A673 (cell line): ENCODE results near the gene UBL4B. TPM values are rescaled to one million over a fixed set of nuclear protein-coding genes. Genes with fewer than 3 reads are reported as not detected.

ENCODE experiments used
- BruUV-seq: library from RNA; stranded (reverse); fragments of 400-500 nt; replicated peaks from 2 replicates; lab custom pipeline; 2021; lab: Mats Ljungman, UMichigan
- CTCF ChIA-PET: fragments of 300-600 bp; sonication (Branson Sonifier 250); formaldehyde crosslinking; loops from one replicate; lab custom pipeline; 2022; ENCODE audit warnings: antibody characterized with exemption; lab: Charles Lee
- POLR2A ChIA-PET: fragments of 300-600 bp; sonication (Branson Sonifier 250); formaldehyde crosslinking; loops from one replicate; lab custom pipeline; 2022; ENCODE audit warnings: antibody characterized with exemption; ENCODE audit not compliant: low non-redundant PET; lab: Charles Lee
- DNase-seq: peaks from one replicate; pipeline ENCODE4 v3.0.0-alpha.2; 2015; ENCODE audit warnings: low spot score
- H3K27ac ChIP-seq: fragments of 200-600 bp; sonication (generic); 2 replicates; pipeline ENCODE4 v1.5.1; 2016; ENCODE audit warnings: mixed run types, low read depth, mild to moderate bottlenecking, mixed read lengths, antibody characterized with exemption, low read length; ENCODE audit not compliant: poor library complexity, severe bottlenecking
- H3K27me3 ChIP-seq: fragments of 200-600 bp; sonication (generic); replicated peaks from 2 replicates; pipeline ENCODE4 v1.6.1; 2017; ENCODE audit warnings: mixed run types, low read depth, mild to moderate bottlenecking, mixed read lengths, antibody characterized with exemption, low read length; ENCODE audit not compliant: insufficient read depth, poor library complexity
- H3K36me3 ChIP-seq: fragments of 200-600 bp; sonication (generic); 2 replicates; pipeline ENCODE4 v1.6.1; 2016; ENCODE audit warnings: mixed run types, mild to moderate bottlenecking, mixed read lengths, antibody characterized with exemption, low read length; ENCODE audit not compliant: insufficient read depth, poor library complexity, severe bottlenecking
- H3K4me1 ChIP-seq: fragments of 200-600 bp; sonication (generic); 2 replicates; pipeline ENCODE4 v1.6.1; 2017; ENCODE audit warnings: mixed run types, mild to moderate bottlenecking, mixed read lengths, antibody characterized with exemption, low read length; ENCODE audit not compliant: insufficient read depth, poor library complexity, severe bottlenecking
- H3K4me3 ChIP-seq: fragments of 200-600 bp; sonication (generic); 2 replicates; pipeline ENCODE4 v1.5.1; 2016; ENCODE audit warnings: low read depth, mixed run types, mild to moderate bottlenecking, mixed read lengths, low read length; ENCODE audit not compliant: poor library complexity, severe bottlenecking
- H3K9me3 ChIP-seq: fragments of 200-600 bp; sonication (generic); 2 replicates; pipeline ENCODE4 v1.6.1; 2016; ENCODE audit warnings: mixed run types, low read depth, mild to moderate bottlenecking, mixed read lengths, antibody characterized with exemption, low read length; ENCODE audit not compliant: poor library complexity, severe bottlenecking
- CTCF ChIP-seq: fragments of 300-800, 200-600 bp; sonication (generic); conservative IDR thresholded peaks from 2 replicates; pipeline ENCODE4 v1.5.1; 2017; ENCODE audit warnings: low read depth, mild to moderate bottlenecking, antibody characterized with exemption, low read length, moderate library complexity, mixed read lengths
- EZH2 ChIP-seq: fragments of 200-600 bp; sonication (generic); IDR thresholded peaks from 2 replicates; pipeline ENCODE4 v1.6.1; 2017; ENCODE audit warnings: borderline replicate concordance, low read depth, mild to moderate bottlenecking, mixed read lengths, antibody characterized with exemption, low read length; ENCODE audit not compliant: poor library complexity, severe bottlenecking
- intact Hi-C: fragments of 100-400 bp; cut with micrococcal nuclease; formaldehyde crosslinking; loops from one replicate; pipeline ENCODE4 v1.10.0; 2022; ENCODE audit not compliant: unreplicated experiment
- total RNA-seq: library from RNA; stranded (reverse); gene quantifications from 2 replicates; pipeline ENCODE4 v1.2.3, GENCODE V29; 2021

UBL4B gene
- total RNA-seq, 1 experiment from 2014 or later = not detected

- intact Hi-C loops = no loop called here
- no peak for TF ChIP-seq EZH2
- DNase-seq = no peak
- peaks cover 19% of the 10 kb centered on the region for H3K4me1 ChIP-seq
- H3K27ac ChIP-seq = no peak overlapping the region
- no peaks in the 10 kb centered on the region for H3K36me3 ChIP-seq
- ChIA-PET CTCF (no interaction called here), POLR2A (no interaction called here)
- H3K27me3 ChIP-seq = no peaks in the 10 kb centered on the region
- H3K9me3 ChIP-seq = no peaks in the 10 kb centered on the region
- no peak overlapping the region for H3K4me3 ChIP-seq
- BruUV-seq = no TSS peak
Observed at GRCh38 chr1:110067893-110068645, 44.2 kb upstream of the UBL4B start.

- Histone ChIP-seq H3K27ac (no peak overlapping the region), H3K4me3 (no peak overlapping the region), H3K27me3 (no peaks in the 10 kb centered on the region), H3K9me3 (no peaks in the 10 kb centered on the region), H3K4me1 (peaks cover 19% of the 10 kb centered on the region), H3K36me3 (no peaks in the 10 kb centered on the region)
- intact Hi-C loops = no loop called here
- CTCF ChIA-PET = no interaction called here
- POLR2A ChIA-PET = no interaction called here
- no peak for TF ChIP-seq EZH2
- TF ChIP-seq CTCF = no peak
- no peak for DNase-seq
- no TSS peak for BruUV-seq
Observed at GRCh38 chr1:110068646-110069403, 43.4 kb upstream of the UBL4B start.

GRCh38 chr1:110069404-110070281 lies 42.6 kb upstream of the UBL4B start:
- intact Hi-C loops = no loop called here
- Histone ChIP-seq H3K27me3 (no peaks in the 10 kb centered on the region), H3K4me1 (peaks cover 16% of the 10 kb centered on the region), H3K9me3 (no peaks in the 10 kb centered on the region), H3K27ac (no peak overlapping the region), H3K4me3 (no peak overlapping the region), H3K36me3 (no peaks in the 10 kb centered on the region)
- no TSS peak for BruUV-seq
- no peak for DNase-seq
- ChIA-PET POLR2A (no interaction called here), CTCF (no interaction called here)
- TF ChIP-seq CTCF = no peak
- TF ChIP-seq EZH2 = no peak
